NCI-H1694 treated with DMSO at 0.1 percent for 48 hours (cell line): ENCODE results near the gene CPNE5.
"Not testable (repeated sequence)": the region's sequence is repeated elsewhere in the genome, so short reads cannot be mapped to it uniquely, and the experiment has no call there.

ENCODE experiments used
- DNase-seq: peaks from one replicate; lab custom pipeline; 2025; lab: John Stamatoyannopoulos, UW

CPNE5 gene

DNA sequence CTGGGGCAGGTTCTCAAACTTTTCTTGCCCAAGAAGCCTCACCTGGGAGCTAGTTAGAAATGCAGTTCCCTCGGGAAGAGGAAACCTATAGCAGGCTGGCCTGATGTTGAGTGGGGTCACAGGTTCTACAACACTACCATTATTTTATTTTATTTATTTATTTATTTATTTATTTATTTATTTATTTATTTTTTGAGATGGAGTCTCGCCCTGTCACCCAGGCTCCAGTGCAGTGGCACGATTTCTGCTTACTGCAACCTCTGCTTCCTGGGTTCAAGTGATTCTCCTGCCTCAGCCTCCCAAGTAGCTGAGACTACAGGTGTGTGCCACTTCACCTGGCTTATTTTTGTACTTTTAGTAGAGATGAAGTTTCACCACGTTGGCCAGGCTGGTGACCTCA, 115.3 kb downstream of the CPNE5 start:
- DNase-seq: not testable (repeated sequence)

DNA sequence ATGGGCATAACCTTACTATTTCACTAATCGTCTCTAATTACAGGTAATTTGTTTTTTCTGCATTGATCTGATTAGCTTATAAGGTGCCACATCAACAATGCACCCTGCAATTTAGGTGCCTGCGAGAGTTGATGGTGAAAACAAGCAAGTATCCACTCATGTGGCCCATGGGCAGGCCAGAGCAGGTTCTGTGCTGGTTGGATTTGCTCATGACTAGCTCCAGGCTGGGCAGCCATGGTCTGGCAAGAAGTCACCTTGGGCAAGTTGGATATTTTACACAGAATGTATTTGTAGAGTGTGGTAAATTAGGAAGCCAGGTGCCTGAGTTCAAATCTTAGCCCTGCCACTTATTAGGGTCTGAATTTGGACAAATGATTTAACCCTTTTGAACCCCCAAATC, 116.4 kb downstream of the CPNE5 start:
- no peak for DNase-seq

GRCh38 chr6:36722365-36722764, 116.9 kb downstream of the CPNE5 start:
- no peak for DNase-seq

DNA sequence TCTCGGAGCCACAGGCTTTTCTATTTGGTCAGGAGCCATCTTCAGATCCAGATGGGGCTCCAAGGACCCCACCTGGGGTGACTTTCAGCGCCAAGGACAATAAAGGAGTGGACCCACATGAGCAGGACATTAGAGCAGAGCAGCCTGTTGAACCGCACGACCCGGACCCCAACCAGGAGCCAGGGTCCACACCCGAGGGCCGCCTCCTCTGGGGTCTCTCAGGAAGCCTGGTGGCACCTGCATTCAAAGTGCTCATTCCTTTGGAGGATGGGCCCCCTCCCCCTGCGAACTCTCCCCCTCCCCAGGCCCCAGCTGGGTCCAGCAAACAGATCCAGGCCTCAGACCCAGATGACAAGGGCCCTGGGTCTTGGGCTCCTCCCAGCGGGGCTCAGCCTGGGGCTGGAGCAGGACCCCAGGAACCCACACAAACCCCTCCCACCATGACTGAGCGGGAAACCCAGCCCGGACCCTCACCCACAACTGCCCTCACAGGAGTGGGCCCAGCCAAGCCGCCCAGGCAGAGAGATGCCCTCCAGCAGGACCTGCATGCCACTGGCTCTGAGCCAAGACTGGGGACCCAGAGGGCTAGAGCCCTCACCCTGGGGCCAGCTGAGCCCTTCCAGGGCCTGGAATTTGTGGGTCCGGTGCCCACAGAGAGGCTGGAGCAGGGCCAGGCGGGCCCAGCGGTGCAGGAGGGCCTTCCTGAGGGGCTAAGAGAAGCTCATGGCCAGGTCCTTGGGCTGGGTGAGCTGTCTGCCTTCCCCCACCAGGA, 117.7 kb downstream of the CPNE5 start:
- no peak for DNase-seq

DNA sequence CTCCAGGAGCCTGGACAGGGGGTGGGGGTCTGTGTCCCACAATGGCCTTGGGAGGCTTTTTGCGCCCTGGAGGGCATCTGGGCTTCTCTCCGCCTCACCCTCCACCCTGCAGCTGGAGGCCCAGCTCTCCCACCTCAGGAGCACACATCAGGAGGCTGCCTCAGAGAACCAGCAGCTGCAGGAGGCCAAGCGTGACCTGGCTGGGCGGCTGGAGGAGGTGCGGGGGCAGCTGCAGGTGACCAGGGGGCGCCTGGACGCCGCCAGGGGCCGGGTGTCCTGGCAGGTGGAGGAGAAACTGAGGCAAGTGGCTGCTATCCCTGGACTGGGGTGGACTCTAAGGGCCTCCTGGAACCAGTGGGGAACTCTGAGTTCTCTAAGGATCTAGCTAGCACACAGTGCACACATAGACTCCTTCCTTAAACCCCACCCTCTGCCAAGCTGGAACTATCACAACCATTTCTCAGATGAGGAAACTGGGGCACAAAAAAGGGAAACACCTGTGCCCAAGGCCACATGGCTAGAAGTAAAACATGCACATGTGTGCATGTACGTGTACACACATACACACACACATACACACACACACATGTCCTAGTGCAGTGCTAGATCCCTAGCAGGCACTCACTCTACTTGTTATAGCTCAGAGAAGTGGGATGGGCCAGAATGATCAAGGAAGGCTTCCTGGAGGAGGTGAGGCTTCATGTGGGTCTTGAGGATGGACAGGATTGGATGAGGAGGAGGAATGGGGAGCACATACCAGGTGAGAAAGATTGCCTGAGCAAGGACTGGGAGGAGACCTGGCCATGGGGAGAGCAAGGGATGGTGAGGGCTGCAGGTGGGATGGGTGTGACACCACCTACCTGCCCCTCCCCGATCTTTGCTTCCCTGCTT, 118.7 kb downstream of the CPNE5 start:
- DNase-seq: no peak

GRCh38 chr6:36719126-36719525, 120.1 kb downstream of the CPNE5 start:
- DNase-seq: no peak

- no peak for DNase-seq
Measured at GRCh38 chr6:36718560-36718959, 120.7 kb downstream of the CPNE5 start.

- no peak for DNase-seq
Measured at GRCh38 chr6:36717871-36718540, 121.2 kb downstream of the CPNE5 start.

DNA sequence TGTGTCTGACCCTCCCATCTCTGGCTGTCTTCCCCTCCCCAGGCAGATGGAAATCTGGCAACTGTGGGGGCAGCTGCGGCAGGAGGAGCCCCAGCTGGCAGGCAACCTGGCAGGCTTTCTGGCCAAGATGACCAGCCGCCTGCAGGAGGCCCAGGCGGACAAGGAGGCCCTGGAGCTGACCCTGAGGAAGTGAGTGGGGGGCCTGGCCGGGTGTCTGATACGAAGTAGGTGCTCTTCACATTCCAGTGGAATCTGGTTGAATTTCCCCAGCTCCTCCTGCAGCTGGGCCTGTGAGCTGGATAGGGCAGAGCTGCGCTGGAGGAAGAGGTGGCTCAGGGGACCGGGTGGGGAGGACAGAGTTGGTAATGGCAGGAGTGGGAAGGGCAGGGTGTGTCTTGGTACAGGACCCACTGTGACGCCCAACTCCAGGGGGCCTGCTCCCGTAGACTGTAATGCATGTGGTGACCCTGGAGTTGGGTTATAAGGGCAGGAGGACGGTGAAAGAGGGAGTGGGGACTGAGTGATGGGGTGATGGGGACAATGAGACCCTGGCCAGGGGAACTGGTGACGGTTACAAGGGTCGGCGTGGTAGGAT, 121.9 kb downstream of the CPNE5 start:
- no peak for DNase-seq

DNA sequence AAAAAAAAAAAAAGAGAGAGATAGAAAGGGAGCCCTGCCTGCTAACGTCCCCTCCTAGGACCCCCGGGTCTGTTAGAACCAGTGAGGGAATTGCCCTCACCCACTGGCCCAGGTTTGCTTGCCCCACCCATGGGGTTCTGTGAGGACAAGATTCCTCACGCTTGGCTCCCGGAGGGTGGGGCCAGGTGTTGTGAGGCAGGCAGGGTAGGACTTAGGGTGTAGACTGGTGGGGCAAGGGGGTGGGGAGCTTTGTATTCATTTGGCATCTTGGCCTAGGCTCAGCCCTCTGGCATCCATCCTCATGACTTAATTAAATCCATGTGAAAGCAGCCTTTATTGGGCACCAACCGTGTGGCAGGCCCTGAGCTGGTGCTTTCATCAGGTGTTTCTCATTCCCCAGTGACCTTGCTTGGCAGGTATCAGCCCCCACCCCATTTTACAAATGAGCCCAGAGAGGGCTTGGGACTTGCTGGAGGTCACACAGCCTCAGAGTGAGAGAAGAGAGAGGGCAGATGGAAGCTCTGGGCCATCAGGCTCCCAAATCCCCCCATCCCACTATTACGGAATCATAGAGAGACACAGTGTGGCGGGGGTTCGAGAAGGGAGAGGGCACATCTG, 122.7 kb downstream of the CPNE5 start:
- no peak for DNase-seq

- DNase-seq: no peak
Measured at GRCh38 chr6:36715469-36715868, 123.8 kb downstream of the CPNE5 start.

DNA sequence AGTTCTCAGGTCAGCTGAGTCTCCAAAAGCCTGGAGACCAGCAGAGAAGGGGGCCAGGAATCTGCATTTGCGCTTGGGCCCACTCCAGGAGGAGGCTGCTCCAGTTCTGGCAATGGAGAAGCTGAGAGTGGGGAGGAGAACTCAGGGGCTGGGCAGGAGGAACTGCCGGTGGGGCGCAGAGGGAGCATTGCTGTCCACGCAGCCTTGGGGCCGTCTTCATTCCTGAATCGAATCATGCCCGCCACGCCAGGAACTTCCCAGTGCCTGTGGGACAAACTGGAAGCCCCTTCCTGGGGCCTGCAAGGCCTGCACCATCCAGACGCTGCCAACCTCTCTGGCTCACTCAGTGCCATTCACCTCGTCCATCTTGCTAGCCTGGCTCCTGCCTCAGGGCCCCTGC, 124.7 kb downstream of the CPNE5 start:
- DNase-seq: no peak

DNA sequence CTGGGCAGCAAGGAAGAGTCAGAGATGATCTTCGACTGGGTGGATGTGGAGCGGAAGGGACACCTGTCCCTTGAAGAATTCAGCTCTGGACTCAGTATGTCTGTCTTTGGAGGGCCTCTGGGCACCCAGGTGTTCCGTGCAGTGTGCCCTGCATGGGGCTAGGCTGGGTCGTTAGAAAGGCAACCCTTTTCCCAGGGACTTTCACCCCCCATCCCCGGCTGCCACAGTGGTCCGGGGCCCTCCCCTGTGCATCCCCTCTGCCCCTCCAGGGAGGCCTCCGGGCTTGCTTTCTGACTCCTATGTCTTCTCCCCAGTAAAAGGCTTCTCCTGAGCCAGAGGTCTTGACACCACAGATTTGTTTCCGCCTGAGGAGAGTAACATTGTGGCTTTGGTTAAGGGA, 125.4 kb downstream of the CPNE5 start:
- no peak for DNase-seq

- DNase-seq: no peak
Measured at GRCh38 chr6:36712816-36713215, 126.4 kb downstream of the CPNE5 start.

DNA sequence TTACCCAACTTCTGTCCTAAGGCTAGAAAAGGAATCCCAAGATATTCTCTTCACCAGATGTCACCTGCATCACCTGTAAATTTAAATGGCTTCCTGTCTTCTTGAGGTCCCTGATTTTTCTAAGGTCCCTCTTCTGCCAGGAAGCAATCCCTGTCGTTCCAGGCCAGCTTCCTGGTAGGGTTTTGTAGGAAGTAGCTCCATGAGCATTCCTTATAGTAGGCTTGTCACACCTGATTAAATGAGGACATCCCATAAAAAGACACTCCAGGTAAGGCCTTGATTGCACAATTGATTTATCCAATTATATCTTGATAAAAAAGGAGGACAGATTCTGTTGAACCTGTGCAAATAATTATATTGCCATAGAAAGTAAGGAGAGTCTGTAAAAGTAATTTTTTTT, 132.9 kb downstream of the CPNE5 start:
- no peak for DNase-seq

DNA sequence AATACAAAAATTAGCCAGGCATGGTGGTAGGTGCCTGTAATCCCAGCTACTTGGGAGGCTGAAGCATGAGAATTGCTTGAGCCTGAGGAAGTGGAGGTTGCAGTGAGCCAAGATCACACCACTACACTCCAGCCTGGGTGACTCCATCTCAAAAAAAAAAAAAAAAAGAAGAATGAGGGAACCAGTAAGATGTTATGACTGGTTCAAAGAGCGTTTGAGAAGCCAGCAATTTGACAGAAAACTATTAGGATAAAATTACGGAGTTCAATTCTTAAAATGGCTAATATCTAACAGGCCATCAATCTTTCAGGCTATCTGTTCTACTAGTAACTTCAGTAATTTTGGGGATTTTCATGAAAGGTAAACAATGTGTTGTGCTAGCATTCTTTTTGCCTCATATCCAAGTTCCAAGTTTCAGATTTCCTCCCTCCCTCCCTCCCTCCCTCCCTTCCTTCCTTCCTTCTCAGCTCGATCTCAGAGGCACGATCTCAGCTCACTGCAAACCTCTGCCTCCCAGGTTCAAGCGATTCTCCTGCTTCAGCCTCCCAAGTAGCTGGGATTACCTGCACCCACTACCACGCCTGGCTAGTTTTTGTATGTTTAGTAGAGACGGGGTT, 134.2 kb downstream of the CPNE5 start:
- not testable (repeated sequence) for DNase-seq

GRCh38 chr6:36703982-36704381, 135.3 kb downstream of the CPNE5 start:
- no peak for DNase-seq

DNA sequence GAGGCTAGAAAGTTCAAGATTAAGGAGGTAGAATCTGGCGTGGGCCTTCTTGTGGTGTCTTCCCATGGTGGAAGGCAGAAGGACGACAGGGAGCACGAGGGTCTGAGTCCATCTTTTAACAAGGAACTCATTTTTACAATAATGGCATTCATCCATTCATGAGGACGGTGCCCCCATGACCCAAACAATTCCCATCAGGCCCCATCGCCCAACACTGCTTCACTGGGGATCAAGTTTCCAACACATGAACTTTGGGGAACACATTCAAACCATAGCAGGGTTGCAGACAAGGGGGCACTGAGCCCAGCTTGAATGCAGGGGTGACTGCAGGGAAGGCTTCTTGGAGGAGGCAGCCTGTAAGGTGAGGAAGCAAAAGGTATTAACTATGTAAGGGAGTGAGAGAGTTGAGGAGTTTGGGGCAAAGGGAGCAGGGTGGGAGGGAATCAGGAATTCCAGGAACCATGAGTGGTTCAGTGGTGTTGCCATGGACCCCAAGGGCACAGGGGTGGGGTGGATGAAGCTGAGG, 136.1 kb downstream of the CPNE5 start:
- no peak for DNase-seq

DNA sequence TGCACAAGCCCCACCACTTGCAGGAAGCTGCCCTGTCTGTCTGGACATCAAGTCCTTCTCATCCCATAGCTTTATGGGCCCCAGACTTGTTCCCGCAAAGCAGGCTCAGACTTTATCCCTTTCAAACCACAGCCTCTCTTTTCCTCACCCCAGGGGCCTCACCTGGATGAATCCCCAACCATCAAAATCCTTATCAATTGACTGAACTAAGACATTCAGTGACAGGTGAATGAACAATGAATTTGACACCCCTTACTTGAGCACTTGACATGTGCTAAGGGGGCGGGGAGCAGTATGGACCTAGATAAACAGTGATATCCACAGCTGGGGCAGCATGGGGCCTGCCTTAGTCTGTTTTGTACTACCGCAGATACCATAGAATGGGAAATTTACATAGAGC, 136.6 kb downstream of the CPNE5 start:
- no peak for DNase-seq

DNA sequence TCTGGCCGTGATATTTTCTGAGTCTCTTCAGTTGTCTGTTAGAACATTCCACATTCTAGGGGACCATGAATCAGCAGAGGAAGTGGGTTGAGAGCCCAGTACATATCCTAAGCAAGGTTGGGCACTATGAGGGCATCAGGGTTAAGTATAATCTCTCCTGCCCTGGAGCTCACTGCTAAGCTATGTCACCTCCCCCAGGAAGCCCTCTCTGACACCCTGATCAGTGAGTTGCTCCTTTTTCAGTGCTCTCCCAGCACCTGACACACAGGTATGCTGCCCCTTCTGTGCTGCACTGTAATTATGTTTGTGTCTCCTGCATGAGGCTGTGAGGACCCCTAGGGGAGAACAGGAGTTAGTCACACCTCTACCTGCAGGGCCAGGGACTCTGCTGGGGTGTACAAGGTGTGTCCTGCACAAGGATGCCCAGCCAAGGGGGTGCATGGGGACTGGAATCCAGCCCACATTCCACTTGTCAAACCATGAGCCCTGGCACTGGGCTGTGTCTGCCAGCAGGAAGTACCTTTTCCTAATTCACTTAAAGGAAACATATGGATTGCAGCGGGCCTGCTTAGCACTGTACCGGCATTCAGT, 137.7 kb downstream of the CPNE5 start:
- no peak for DNase-seq

GRCh38 chr6:36700831-36701230, 138.4 kb downstream of the CPNE5 start:
- no peak for DNase-seq
